T-cell (primary cell): Measurements from ENCODE around the gene UFSP2. TPM values are rescaled to one million over a fixed set of nuclear protein-coding genes. Genes with fewer than 3 reads are reported as not detected.

Experiments used
- ATAC-seq, 4 experiments: fragments of 200-7000 bp in 3 of 4; fragments of 150-1000 bp in 1 of 4; cut with Tn5 transposase; replicated peaks in 1 of 4; 1 replicate in 3 of 4; 2 replicates in 1 of 4; pipeline ENCODE4 v1.10.0; 2021; ENCODE audit warnings: moderate library complexity in 3 of 4, mild to moderate bottlenecking in 2 of 4, moderate number of reproducible peaks in 1 of 4
- CTCF ChIA-PET, 2 donors: fragments of 300-600 bp; sonication (Branson Sonifier 250); formaldehyde crosslinking; loops; one replicate each; lab custom pipeline; 2022; ENCODE audit warnings: antibody characterized with exemption in 2 of 2; lab: Charles Lee
- POLR2A ChIA-PET, 2 donors: fragments of 300-600 bp; sonication (Branson Sonifier 250); formaldehyde crosslinking; loops; one replicate each; lab custom pipeline; 2022; ENCODE audit warnings: antibody characterized with exemption in 2 of 2; lab: Charles Lee
- DNase-seq, 35 experiments: peaks; one replicate each; pipeline versions ENCODE4 v3.0.0 to v3.0.0-alpha.2; 2013 to 2023
- H3K27ac ChIP-seq: one replicate; pipeline ENCODE4 v1.5.1; 2013; ENCODE audit warnings: low read length
- H3K27me3 ChIP-seq, 2 experiments: replicated peaks in 1 of 2; 1 replicate in 1 of 2; 2 replicates in 1 of 2; pipeline versions ENCODE4 v1.6.1 to v1.7.0; 2013; ENCODE audit warnings: low read length in 1 of 2, mixed read lengths in 1 of 2; ENCODE audit not compliant: control insufficient read depth in 2 of 2, insufficient read depth in 2 of 2; ENCODE audit errors: extremely low read depth in 1 of 2
- H3K36me3 ChIP-seq, 2 donors: 1 replicate in 1 of 2; 2 replicates in 1 of 2; pipeline versions ENCODE4 v1.6.1 to v1.7.0; 2013; ENCODE audit warnings: low read length in 1 of 2; ENCODE audit not compliant: control insufficient read depth in 2 of 2, insufficient read depth in 1 of 2; ENCODE audit errors: extremely low read depth in 1 of 2
- H3K4me1 ChIP-seq, 2 experiments: 1 replicate in 1 of 2; 2 replicates in 1 of 2; pipeline versions ENCODE4 v1.6.1 to v1.7.0; 2013; ENCODE audit warnings: low read length in 2 of 2, mixed read lengths in 1 of 2; ENCODE audit not compliant: insufficient read depth in 2 of 2, control insufficient read depth in 1 of 2; ENCODE audit errors: extremely low read depth in 1 of 2
- H3K4me3 ChIP-seq, 2 donors: 1 replicate in 1 of 2; 2 replicates in 1 of 2; pipeline versions ENCODE4 v1.5.1 to v1.7.0; 2013; ENCODE audit warnings: mild to moderate bottlenecking in 2 of 2, low read length in 1 of 2, moderate library complexity in 1 of 2; ENCODE audit not compliant: control insufficient read depth in 1 of 2; ENCODE audit errors: extremely low read depth in 1 of 2
- H3K9me3 ChIP-seq: 2 replicates; pipeline ENCODE4 v1.7.0; 2013
- H3K27ac Mint-ChIP-seq, 2 donors: one replicate each; pipeline ENCODE4 v1.8.0; 2020 to 2021; ENCODE audit warnings: mild to moderate bottlenecking in 2 of 2, mixed read lengths in 2 of 2
- H3K27me3 Mint-ChIP-seq, 2 donors: one replicate each; pipeline ENCODE4 v1.8.0; 2021 to 2022; ENCODE audit warnings: mixed read lengths in 2 of 2
- H3K36me3 Mint-ChIP-seq: one replicate; pipeline ENCODE4 v1.8.0; 2021; ENCODE audit warnings: mixed read lengths
- H3K4me1 Mint-ChIP-seq, 3 donors: one replicate each; pipeline ENCODE4 v1.8.0; 2020 to 2022; ENCODE audit warnings: mixed read lengths in 3 of 3, mild to moderate bottlenecking in 1 of 3
- H3K4me3 Mint-ChIP-seq, 3 donors: one replicate each; pipeline ENCODE4 v1.8.0; 2020 to 2022; ENCODE audit warnings: mild to moderate bottlenecking in 3 of 3, mixed read lengths in 3 of 3, moderate library complexity in 3 of 3
- H3K9me3 Mint-ChIP-seq, 3 donors: one replicate each; pipeline ENCODE4 v1.8.0; 2020 to 2022; ENCODE audit warnings: mixed read lengths in 3 of 3
- WGBS: methylation state at CpG from one replicate; pipeline ENCODE4 v1.1.5; 2013; ENCODE audit warnings: missing lambda C conversion rate; ENCODE audit not compliant: insufficient coverage; 5-methylcytosine and 5-hydroxymethylcytosine counted together
- total RNA-seq, 35 experiments: library from RNA in 6 of 35; stranded (reverse) in 6 of 35; fragments of 120-200 nt in 1 of 35; gene quantifications; one replicate each; pipeline versions ENCODE4 v1.2.1 to v1.2.4 and lab custom pipeline; 2013 to 2026

The UFSP2 gene
- total RNA-seq, 5 donors from 2014 or later (not counting 1 experiment from before 2014, with no cell fraction given): 13.9 to 30.1 (median 20.3) TPM

GRCh38 chr4:185395238-185395955, 30.4 kb downstream of the UFSP2 start, which contains the start of gene LRP2BP:
Gene LRP2BP, minus strand, starts transcription at chr4:185395924. Its CDS starts 17,738 bp downstream, at chr4:185378186.
- H3K4me3 ChIP-seq: peak within 1 kb of the TSS; percentile 87 to 98
- peak within 1 kb of the TSS; percentile 90 to 95 (median 94) for H3K4me3 Mint-ChIP-seq
- peaks cover 21 to 31% (median 26%) of the 10 kb centered on the region in 3 donors for H3K4me1 Mint-ChIP-seq
- CTCF ChIA-PET: interaction anchor here (0.5 to 2.7 kb wide), 9 partner anchors 29 to 653 kb away, joined by 3 to 16 read pairs (median 4); partner anchors contain the start of gene UFSP2 (in 1 of the 2)
- H3K27me3 Mint-ChIP-seq: no peaks in the 10 kb centered on the region
- ATAC-seq (no peak), DNase-seq (peak in 1 of 35 experiments; percentile 56)
- H3K36me3 ChIP-seq: peaks cover 0 to 8% of the 10 kb centered on the region in 2 donors
- 0% methylated on average over 3 of the region's 12 CpGs for WGBS
- no peaks in the 10 kb centered on the region for H3K9me3 Mint-ChIP-seq
- H3K36me3 Mint-ChIP-seq: peaks cover 15% of the 10 kb centered on the region
- H3K9me3 ChIP-seq: no peaks in the 10 kb centered on the region
- H3K27me3 ChIP-seq: no peaks in the 10 kb centered on the region
- peak within 1 kb of the TSS; percentile 96 for H3K27ac ChIP-seq
- peaks cover 4 to 7% of the 10 kb centered on the region in 2 experiments for H3K4me1 ChIP-seq
- H3K27ac Mint-ChIP-seq: peak within 1 kb of the TSS; percentile 94 to 96
- POLR2A ChIA-PET: interaction anchor here (0.5 to 4.9 kb wide), 8 partner anchors 29 to 745 kb away, joined by 3 to 51 read pairs (median 4); partner anchors contain the start of genes SNX25 (in 1 of the 2) and UFSP2 (in 1 of the 2)

GRCh38 chr4:185394568-185395237, 31.1 kb downstream of the UFSP2 start:
- Histone ChIP-seq H3K27ac (peak overlapping the region; percentile 96), H3K4me3 (peak overlapping the region in 1 of 2 donors; percentile 98), H3K36me3 (peaks cover 0 to 3% of the 10 kb centered on the region in 2 donors), H3K9me3 (no peaks in the 10 kb centered on the region), H3K27me3 (no peaks in the 10 kb centered on the region), H3K4me1 (peaks cover 4 to 7% of the 10 kb centered on the region in 2 experiments)
- peak overlapping the region; percentile 51 to 53 for H3K27ac Mint-ChIP-seq
- H3K4me1 Mint-ChIP-seq: peaks cover 21 to 31% (median 26%) of the 10 kb centered on the region in 3 donors
- WGBS: 18% methylated on average over 5 of the region's 12 CpGs
- no peaks in the 10 kb centered on the region for H3K9me3 Mint-ChIP-seq
- ATAC-seq (no peak), DNase-seq (peak in 1 of 35 experiments; percentile 30)
- ChIA-PET CTCF (interaction anchor here (0.6 to 2.7 kb wide), 7 partner anchors 30 to 653 kb away, joined by 3 to 16 read pairs (median 3); partner anchors contain the start of gene UFSP2 (in 1 of the 2)), POLR2A (interaction anchor here (0.6 to 4.9 kb wide), 4 partner anchors 28 to 185 kb away, joined by 3 to 51 read pairs (median 4); partner anchors contain the start of genes SNX25 (in 1 of the 2) and UFSP2 (in 1 of the 2))
- H3K36me3 Mint-ChIP-seq: peaks cover 9% of the 10 kb centered on the region
- no peaks in the 10 kb centered on the region for H3K27me3 Mint-ChIP-seq
- peak overlapping the region; percentile 90 to 95 (median 94) for H3K4me3 Mint-ChIP-seq

GRCh38 chr4:185392156-185392555, 33.6 kb downstream of the UFSP2 start:
- Mint-ChIP-seq H3K36me3 (no peaks in the 10 kb centered on the region), H3K9me3 (no peaks in the 10 kb centered on the region), H3K4me3 (no peak overlapping the region), H3K4me1 (peaks cover 16 to 23% (median 18%) of the 10 kb centered on the region in 3 donors), H3K27me3 (no peaks in the 10 kb centered on the region), H3K27ac (peak overlapping the region in 1 of 2 donors; percentile 57)
- DNase-seq (no peak), ATAC-seq (no peak)
- Histone ChIP-seq H3K27me3 (no peaks in the 10 kb centered on the region), H3K36me3 (no peaks in the 10 kb centered on the region), H3K4me1 (peaks cover 4 to 6% of the 10 kb centered on the region in 2 experiments), H3K27ac (no peak overlapping the region), H3K4me3 (no peak overlapping the region), H3K9me3 (no peaks in the 10 kb centered on the region)
- CTCF ChIA-PET: no interaction called here
- WGBS: no CpG with 5 or more reads among the region's 1 CpG
- POLR2A ChIA-PET: no interaction called here

GRCh38 chr4:185390941-185391340, 34.8 kb downstream of the UFSP2 start:
- no peak overlapping the region for H3K27ac ChIP-seq
- no peak for DNase-seq
- no peak overlapping the region for H3K27ac Mint-ChIP-seq
- no peaks in the 10 kb centered on the region for H3K9me3 ChIP-seq
- no peaks in the 10 kb centered on the region for H3K27me3 Mint-ChIP-seq
- no peak overlapping the region for H3K4me3 Mint-ChIP-seq
- no peak for ATAC-seq
- ChIA-PET POLR2A (interaction anchor here in 1 of 2 donors (0.6 kb wide), 1 partner anchor 29 kb away, joined by 3 read pairs; no protein-coding TSS in a partner anchor), CTCF (no interaction called here)
- H3K4me1 ChIP-seq: peaks cover 0 to 4% of the 10 kb centered on the region in 2 experiments
- H3K9me3 Mint-ChIP-seq: no peaks in the 10 kb centered on the region
- H3K36me3 Mint-ChIP-seq: no peaks in the 10 kb centered on the region
- no peaks in the 10 kb centered on the region for H3K27me3 ChIP-seq
- H3K36me3 ChIP-seq: no peaks in the 10 kb centered on the region
- 95% methylated on average over 4 of the region's 6 CpGs for WGBS
- no peak overlapping the region for H3K4me3 ChIP-seq
- peaks cover 11 to 18% (median 15%) of the 10 kb centered on the region in 3 donors for H3K4me1 Mint-ChIP-seq

- peaks cover 0 to 3% of the 10 kb centered on the region in 2 experiments for H3K27me3 ChIP-seq
- H3K4me1 ChIP-seq: peaks cover 0 to 6% of the 10 kb centered on the region in 2 experiments
- ATAC-seq (no peak), DNase-seq (no peak)
- no peak overlapping the region for H3K27ac Mint-ChIP-seq
- no peaks in the 10 kb centered on the region for H3K9me3 ChIP-seq
- no peaks in the 10 kb centered on the region for H3K9me3 Mint-ChIP-seq
- peaks cover 4% of the 10 kb centered on the region for H3K36me3 Mint-ChIP-seq
- 94% methylated on average over 3 of the region's 12 CpGs for WGBS
- H3K36me3 ChIP-seq: no peaks in the 10 kb centered on the region
- no peak overlapping the region for H3K4me3 ChIP-seq
- peaks cover 10 to 13% (median 11%) of the 10 kb centered on the region in 3 donors for H3K4me1 Mint-ChIP-seq
- ChIA-PET POLR2A (interaction anchor here in 1 of 2 donors (0.6 kb wide), 1 partner anchor 65 kb away, joined by 4 read pairs; no protein-coding TSS in a partner anchor), CTCF (interaction anchor here in 1 of 2 donors (0.6 kb wide), 1 partner anchor 23 kb away, joined by 3 read pairs; no protein-coding TSS in a partner anchor)
- H3K4me3 Mint-ChIP-seq: no peak overlapping the region
- peaks cover 0 to 4% of the 10 kb centered on the region in 2 donors for H3K27me3 Mint-ChIP-seq
- no peak overlapping the region for H3K27ac ChIP-seq
Measured at GRCh38 chr4:185387957-185388356, 37.8 kb downstream of the UFSP2 start.
